Measurements from ENCODE around the gene ARL15.

Gene ARL15

DNA sequence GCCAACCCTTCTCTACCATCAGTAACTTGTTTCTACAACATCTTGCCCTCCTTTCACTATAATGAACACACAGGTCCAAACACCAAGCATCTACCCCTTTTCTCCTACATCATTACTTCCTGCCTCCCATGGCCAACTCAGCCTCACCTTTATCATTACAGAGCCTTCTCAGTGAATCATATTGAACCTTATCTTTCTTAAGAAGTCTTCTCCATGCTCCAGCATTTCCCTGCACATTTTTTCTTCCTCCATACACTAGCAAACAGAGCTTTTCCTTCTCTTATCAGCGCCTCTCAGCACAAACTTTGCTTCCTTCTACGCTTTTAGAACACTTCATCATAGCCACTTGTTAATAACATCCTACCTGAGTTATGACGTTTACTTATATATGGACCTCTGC, 148.2 kb downstream of the ARL15 start:
- Histone ChIP-seq H3K9ac (ENCODE audit: low read depth, low read length, poor library complexity, severe bottlenecking) (no peak overlapping the region), H3K27me3 (ENCODE audit: insufficient read depth, low read length, poor library complexity, severe bottlenecking) (no peaks in the 10 kb centered on the region), H2AFZ (ENCODE audit: low read length) (no peak overlapping the region), H3K4me2 (ENCODE audit: low read depth, low read length, poor library complexity, severe bottlenecking) (no peak overlapping the region), H3K9me2 (replicated peaks; ENCODE audit: low read depth, low read length) (no peaks in the 10 kb centered on the region), H3K9me3 (ENCODE audit: insufficient read depth, low read depth, low read length) (no peaks in the 10 kb centered on the region), H3K79me2 (ENCODE audit: insufficient read depth, low read length) (no peaks in the 10 kb centered on the region), H3K4me1 (ENCODE audit: insufficient read depth, low read length, poor library complexity, severe bottlenecking) (no peaks in the 10 kb centered on the region), H3K36me3 (ENCODE audit: insufficient read depth, low read length) (peaks cover 5% of the 10 kb centered on the region; the same call in 1 of the 2 replicates), H3K4me3 (ENCODE audit: low read length, poor library complexity, severe bottlenecking) (no peak overlapping the region), H3F3A (ENCODE audit: low read depth) (no peaks in the 10 kb centered on the region), H4K20me1 (ENCODE audit: insufficient read depth, low read length, poor library complexity, severe bottlenecking) (no peaks in the 10 kb centered on the region)
- TF ChIP-seq, protein P1, sequence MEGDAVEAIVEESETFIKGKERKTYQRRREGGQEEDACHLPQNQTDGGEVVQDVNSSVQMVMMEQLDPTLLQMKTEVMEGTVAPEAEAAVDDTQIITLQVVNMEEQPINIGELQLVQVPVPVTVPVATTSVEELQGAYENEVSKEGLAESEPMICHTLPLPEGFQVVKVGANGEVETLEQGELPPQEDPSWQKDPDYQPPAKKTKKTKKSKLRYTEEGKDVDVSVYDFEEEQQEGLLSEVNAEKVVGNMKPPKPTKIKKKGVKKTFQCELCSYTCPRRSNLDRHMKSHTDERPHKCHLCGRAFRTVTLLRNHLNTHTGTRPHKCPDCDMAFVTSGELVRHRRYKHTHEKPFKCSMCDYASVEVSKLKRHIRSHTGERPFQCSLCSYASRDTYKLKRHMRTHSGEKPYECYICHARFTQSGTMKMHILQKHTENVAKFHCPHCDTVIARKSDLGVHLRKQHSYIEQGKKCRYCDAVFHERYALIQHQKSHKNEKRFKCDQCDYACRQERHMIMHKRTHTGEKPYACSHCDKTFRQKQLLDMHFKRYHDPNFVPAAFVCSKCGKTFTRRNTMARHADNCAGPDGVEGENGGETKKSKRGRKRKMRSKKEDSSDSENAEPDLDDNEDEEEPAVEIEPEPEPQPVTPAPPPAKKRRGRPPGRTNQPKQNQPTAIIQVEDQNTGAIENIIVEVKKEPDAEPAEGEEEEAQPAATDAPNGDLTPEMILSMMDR (conservative IDR thresholded peaks at IDR 0.05; ENCODE audit: low read length): no peak
- no peak for TF ChIP-seq EZH2phosphoT487 (IDR thresholded peaks at IDR 0.05; ENCODE audit: borderline replicate concordance)

DNA sequence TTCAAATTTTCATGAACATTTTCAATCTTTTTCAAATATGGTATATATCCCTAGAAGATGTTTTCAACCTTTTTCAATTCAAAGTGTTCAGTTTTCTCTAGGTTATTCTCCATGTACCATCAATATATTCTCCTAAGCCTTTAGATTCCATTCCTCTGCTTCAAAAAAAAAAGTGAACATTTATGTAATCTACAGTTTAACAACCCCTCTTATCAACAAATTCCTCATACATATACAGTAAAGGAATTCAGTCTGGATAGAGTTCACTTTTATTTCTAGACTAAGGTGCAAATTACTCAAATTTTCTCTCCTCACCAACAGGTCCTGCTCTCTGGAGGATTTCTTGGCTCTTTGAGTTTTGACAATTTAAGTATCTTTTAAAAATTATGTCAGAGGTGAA, 150.0 kb downstream of the ARL15 start:
- Histone ChIP-seq H3K79me2 (ENCODE audit: insufficient read depth, low read length) (no peaks in the 10 kb centered on the region), H3K9ac (ENCODE audit: low read depth, low read length, poor library complexity, severe bottlenecking) (no peak overlapping the region), H3K4me2 (ENCODE audit: low read depth, low read length, poor library complexity, severe bottlenecking) (no peak overlapping the region), H3F3A (ENCODE audit: low read depth) (no peaks in the 10 kb centered on the region), H3K4me3 (ENCODE audit: low read length, poor library complexity, severe bottlenecking) (no peak overlapping the region), H3K4me1 (ENCODE audit: insufficient read depth, low read length, poor library complexity, severe bottlenecking) (peaks cover 5% of the 10 kb centered on the region), H3K9me3 (ENCODE audit: insufficient read depth, low read depth, low read length) (no peaks in the 10 kb centered on the region), H3K27me3 (ENCODE audit: insufficient read depth, low read length, poor library complexity, severe bottlenecking) (no peaks in the 10 kb centered on the region), H4K20me1 (ENCODE audit: insufficient read depth, low read length, poor library complexity, severe bottlenecking) (no peaks in the 10 kb centered on the region), H3K9me2 (replicated peaks; ENCODE audit: low read depth, low read length) (no peaks in the 10 kb centered on the region), H3K36me3 (ENCODE audit: insufficient read depth, low read length) (no peaks in the 10 kb centered on the region), H2AFZ (ENCODE audit: low read length) (no peak overlapping the region)
- no peak for TF ChIP-seq EZH2phosphoT487 (IDR thresholded peaks at IDR 0.05; ENCODE audit: borderline replicate concordance)
- TF ChIP-seq, protein P1 (conservative IDR thresholded peaks at IDR 0.05; ENCODE audit: low read length): no peak

DNA sequence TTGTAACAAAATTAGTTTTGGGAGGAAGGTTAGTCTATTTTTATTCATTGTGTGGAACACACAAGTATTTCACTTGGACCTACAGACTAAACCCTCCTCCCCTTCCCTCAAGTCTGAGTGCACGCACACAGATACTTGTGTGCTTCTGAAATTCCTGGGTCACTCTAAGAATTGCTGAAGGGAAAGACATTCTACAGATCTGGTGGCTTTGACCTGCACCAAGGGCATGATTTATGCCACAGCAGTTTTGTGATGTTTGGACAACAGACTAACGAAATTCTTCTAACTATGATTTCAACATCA, 150.5 kb downstream of the ARL15 start:
- Histone ChIP-seq H3K4me1 (ENCODE audit: insufficient read depth, low read length, poor library complexity, severe bottlenecking) (peaks cover 5% of the 10 kb centered on the region), H2AFZ (ENCODE audit: low read length) (no peak overlapping the region), H3K4me3 (ENCODE audit: low read length, poor library complexity, severe bottlenecking) (no peak overlapping the region), H3K79me2 (ENCODE audit: insufficient read depth, low read length) (no peaks in the 10 kb centered on the region), H3F3A (ENCODE audit: low read depth) (no peaks in the 10 kb centered on the region), H3K9ac (ENCODE audit: low read depth, low read length, poor library complexity, severe bottlenecking) (no peak overlapping the region), H3K36me3 (ENCODE audit: insufficient read depth, low read length) (no peaks in the 10 kb centered on the region), H3K9me2 (replicated peaks; ENCODE audit: low read depth, low read length) (no peaks in the 10 kb centered on the region), H3K9me3 (ENCODE audit: insufficient read depth, low read depth, low read length) (no peaks in the 10 kb centered on the region), H3K27me3 (ENCODE audit: insufficient read depth, low read length, poor library complexity, severe bottlenecking) (no peaks in the 10 kb centered on the region), H4K20me1 (ENCODE audit: insufficient read depth, low read length, poor library complexity, severe bottlenecking) (no peaks in the 10 kb centered on the region), H3K4me2 (ENCODE audit: low read depth, low read length, poor library complexity, severe bottlenecking) (no peak overlapping the region)
- TF ChIP-seq, protein P1 (conservative IDR thresholded peaks at IDR 0.05; ENCODE audit: low read length): no peak

Data from Loucy (cell line).